ENCODE results near the gene CORO2A. TPM values are rescaled to one million over a fixed set of nuclear protein-coding genes. Genes with fewer than 3 reads are reported as not detected.
A peak's percentile ranks its signal among the peaks of the same experiment; 100 is the strongest.

Gene CORO2A
- total and polyA plus RNA-seq, 2 of the 13 experiments (the other 11 are each of a cell fraction or from before 2014, with no cell fraction given) = 14.4 to 15.3 TPM

- TF ChIP-seq MYC (CRISPR knock-in tag; IDR thresholded peaks at IDR 0.05; ENCODE audit: borderline replicate concordance) = peak; percentile 70; the same call in 1 of the 2 replicates
- no peak for TF ChIP-seq ZNF136 (CRISPR knock-in tag; IDR thresholded peaks at IDR 0.05; ENCODE audit: low read depth)
- no peak for TF ChIP-seq RARG (CRISPR knock-in tag; IDR thresholded peaks at IDR 0.05; ENCODE audit: low read depth)
- no peak for TF ChIP-seq ZNF720 (CRISPR knock-in tag; IDR thresholded peaks at IDR 0.05)
- TF ChIP-seq BRCA1 (CRISPR knock-in tag; IDR thresholded peaks at IDR 0.05) = no peak
- no peak for TF ChIP-seq MATR3 (CRISPR knock-in tag; IDR thresholded peaks at IDR 0.05)
- TF ChIP-seq SPEN (CRISPR knock-in tag; IDR thresholded peaks at IDR 0.05; ENCODE audit: low read depth) = peak; percentile 54; the same call in 1 of the 2 replicates
- TF ChIP-seq, protein P1, sequence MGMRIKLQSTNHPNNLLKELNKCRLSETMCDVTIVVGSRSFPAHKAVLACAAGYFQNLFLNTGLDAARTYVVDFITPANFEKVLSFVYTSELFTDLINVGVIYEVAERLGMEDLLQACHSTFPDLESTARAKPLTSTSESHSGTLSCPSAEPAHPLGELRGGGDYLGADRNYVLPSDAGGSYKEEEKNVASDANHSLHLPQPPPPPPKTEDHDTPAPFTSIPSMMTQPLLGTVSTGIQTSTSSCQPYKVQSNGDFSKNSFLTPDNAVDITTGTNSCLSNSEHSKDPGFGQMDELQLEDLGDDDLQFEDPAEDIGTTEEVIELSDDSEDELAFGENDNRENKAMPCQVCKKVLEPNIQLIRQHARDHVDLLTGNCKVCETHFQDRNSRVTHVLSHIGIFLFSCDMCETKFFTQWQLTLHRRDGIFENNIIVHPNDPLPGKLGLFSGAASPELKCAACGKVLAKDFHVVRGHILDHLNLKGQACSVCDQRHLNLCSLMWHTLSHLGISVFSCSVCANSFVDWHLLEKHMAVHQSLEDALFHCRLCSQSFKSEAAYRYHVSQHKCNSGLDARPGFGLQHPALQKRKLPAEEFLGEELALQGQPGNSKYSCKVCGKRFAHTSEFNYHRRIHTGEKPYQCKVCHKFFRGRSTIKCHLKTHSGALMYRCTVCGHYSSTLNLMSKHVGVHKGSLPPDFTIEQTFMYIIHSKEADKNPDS (CRISPR knock-in tag; IDR thresholded peaks at IDR 0.05) = 0 out of 2 replicates have a peak, but pooled peaks have one; percentile 22
- TF ChIP-seq GTF2F1 (IDR thresholded peaks at IDR 0.05; ENCODE audit: low read length) = no peak
- no peak for TF ChIP-seq TP53 (CRISPR knock-in tag; conservative IDR thresholded peaks at IDR 0.05)
- TF ChIP-seq TAF15 (IDR thresholded peaks at IDR 0.05; ENCODE audit: low read depth, low read length, poor library complexity, severe bottlenecking) = no peak
- peak; percentile 46; the same call in 1 of the 2 replicates for TF ChIP-seq PPARG (CRISPR knock-in tag; conservative IDR thresholded peaks at IDR 0.05)
- peak; percentile 64; the same call in 1 of the 2 replicates for TF ChIP-seq GATAD1 (CRISPR knock-in tag; IDR thresholded peaks at IDR 0.05)
- TF ChIP-seq ETV6 (CRISPR knock-in tag; conservative IDR thresholded peaks at IDR 0.05) = no peak; the same call in 1 of the 2 replicates
- peak; percentile 73 for TF ChIP-seq HNF4G (IDR thresholded peaks at IDR 0.05; ENCODE audit: borderline replicate concordance, low read depth, low read length)
- peak; percentile 83; the same call in 1 of the 2 replicates for TF ChIP-seq HNF4G (CRISPR knock-in tag; IDR thresholded peaks at IDR 0.05; ENCODE audit: borderline replicate concordance, low read depth)
- TF ChIP-seq NR2F6 (IDR thresholded peaks at IDR 0.05) = peak; percentile 62
- TF ChIP-seq NR2F6 (CRISPR knock-in tag; IDR thresholded peaks at IDR 0.05) = peak; percentile 83
- no peak for TF ChIP-seq MBD4 (IDR thresholded peaks at IDR 0.05; ENCODE audit: borderline replicate concordance, low read length)
- TF ChIP-seq, protein P2, sequence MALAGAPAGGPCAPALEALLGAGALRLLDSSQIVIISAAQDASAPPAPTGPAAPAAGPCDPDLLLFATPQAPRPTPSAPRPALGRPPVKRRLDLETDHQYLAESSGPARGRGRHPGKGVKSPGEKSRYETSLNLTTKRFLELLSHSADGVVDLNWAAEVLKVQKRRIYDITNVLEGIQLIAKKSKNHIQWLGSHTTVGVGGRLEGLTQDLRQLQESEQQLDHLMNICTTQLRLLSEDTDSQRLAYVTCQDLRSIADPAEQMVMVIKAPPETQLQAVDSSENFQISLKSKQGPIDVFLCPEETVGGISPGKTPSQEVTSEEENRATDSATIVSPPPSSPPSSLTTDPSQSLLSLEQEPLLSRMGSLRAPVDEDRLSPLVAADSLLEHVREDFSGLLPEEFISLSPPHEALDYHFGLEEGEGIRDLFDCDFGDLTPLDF (CRISPR knock-in tag; IDR thresholded peaks at IDR 0.05) = no peak
- no peak for TF ChIP-seq ZNF24 (IDR thresholded peaks at IDR 0.05)
- TF ChIP-seq ZBTB7A (CRISPR knock-in tag; IDR thresholded peaks at IDR 0.05) = peak; percentile 78; the same call in 1 of the 2 replicates
- no peak for TF ChIP-seq ZNF570 (CRISPR knock-in tag; IDR thresholded peaks at IDR 0.05; ENCODE audit: borderline replicate concordance)
- peak; percentile 59; the same call in 1 of the 2 replicates for TF ChIP-seq NCOR1 (IDR thresholded peaks at IDR 0.05; ENCODE audit: borderline replicate concordance, low read length)
- TF ChIP-seq ZNF30 (CRISPR knock-in tag; IDR thresholded peaks at IDR 0.05) = no peak
- 0 out of 2 replicates have a peak, but pooled peaks have one; percentile 32 for TF ChIP-seq RFX5 (IDR thresholded peaks at IDR 0.05; ENCODE audit: low read depth, low read length)
- peak; percentile 89 for TF ChIP-seq ZSCAN21 (CRISPR knock-in tag; IDR thresholded peaks at IDR 0.05; ENCODE audit: borderline replicate concordance)
- TF ChIP-seq ZNF362 (CRISPR knock-in tag; IDR thresholded peaks at IDR 0.05; ENCODE audit: borderline replicate concordance) = no peak; the same call in 1 of the 2 replicates
Observed at GRCh38 chr9:98146101-98146991, 46.1 kb downstream of the CORO2A start (continued).

Data from HepG2 (cell line).